GM18858 (cell line): ENCODE results near the gene PKD1L1.

Experiments used
- ATAC-seq: cut with Tn5 transposase; IDR thresholded peaks from one replicate; pipeline ENCODE4 v1.9.1; 2021; ENCODE audit not compliant: unreplicated experiment

The PKD1L1 gene

GRCh38 chr7:47878662-47879061, 69.6 kb downstream of the PKD1L1 start:
- no peak for ATAC-seq

- ATAC-seq: no peak
These were observed 70.9 kb downstream of the PKD1L1 start for GRCh38 chr7:47877336-47877735.

- no peak for ATAC-seq
These were observed 72.1 kb downstream of the PKD1L1 start for GRCh38 chr7:47875998-47876744.

GRCh38 chr7:47875406-47875805, 72.9 kb downstream of the PKD1L1 start:
- ATAC-seq: no peak

DNA sequence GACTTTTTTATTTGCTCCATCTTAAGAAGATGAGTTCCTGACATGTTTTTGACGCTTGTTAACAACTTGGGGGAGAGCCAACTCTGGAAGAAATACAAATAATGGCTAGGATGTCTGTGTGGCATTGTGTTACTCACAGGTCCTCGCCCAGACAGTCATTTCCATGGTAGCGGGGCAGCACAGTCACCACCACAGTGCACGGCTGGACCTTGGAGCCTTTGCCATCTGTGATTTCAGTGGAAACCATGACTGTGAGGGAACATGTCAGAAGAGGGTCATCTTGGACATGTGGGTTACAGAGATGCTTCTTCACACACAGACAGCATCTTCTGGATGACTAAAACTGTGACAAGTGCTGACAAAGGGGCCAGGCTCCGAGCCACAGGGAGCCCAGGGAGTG, 74.5 kb downstream of the PKD1L1 start:
- no peak for ATAC-seq

GRCh38 chr7:47867286-47867685, 81.0 kb downstream of the PKD1L1 start:
- ATAC-seq: no peak

DNA sequence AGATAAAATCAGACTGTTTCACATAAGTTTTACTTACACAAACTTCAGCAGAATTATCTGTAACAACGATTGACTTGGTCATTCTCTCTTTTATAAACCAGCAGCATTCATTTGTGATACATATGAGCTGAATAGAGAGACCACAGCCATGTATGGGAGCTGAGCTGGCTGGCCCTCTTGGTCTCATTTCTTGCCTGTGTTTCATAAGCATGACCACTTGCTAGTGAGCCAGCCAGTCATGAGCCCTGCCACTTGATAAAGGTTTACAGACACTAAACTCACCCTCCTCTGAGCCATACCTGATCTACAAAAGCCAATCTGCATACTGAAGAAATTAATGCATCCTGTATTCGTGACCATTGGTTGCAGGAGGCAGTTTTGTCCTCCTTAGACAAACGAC, 82.1 kb downstream of the PKD1L1 start:
- ATAC-seq: no peak

DNA sequence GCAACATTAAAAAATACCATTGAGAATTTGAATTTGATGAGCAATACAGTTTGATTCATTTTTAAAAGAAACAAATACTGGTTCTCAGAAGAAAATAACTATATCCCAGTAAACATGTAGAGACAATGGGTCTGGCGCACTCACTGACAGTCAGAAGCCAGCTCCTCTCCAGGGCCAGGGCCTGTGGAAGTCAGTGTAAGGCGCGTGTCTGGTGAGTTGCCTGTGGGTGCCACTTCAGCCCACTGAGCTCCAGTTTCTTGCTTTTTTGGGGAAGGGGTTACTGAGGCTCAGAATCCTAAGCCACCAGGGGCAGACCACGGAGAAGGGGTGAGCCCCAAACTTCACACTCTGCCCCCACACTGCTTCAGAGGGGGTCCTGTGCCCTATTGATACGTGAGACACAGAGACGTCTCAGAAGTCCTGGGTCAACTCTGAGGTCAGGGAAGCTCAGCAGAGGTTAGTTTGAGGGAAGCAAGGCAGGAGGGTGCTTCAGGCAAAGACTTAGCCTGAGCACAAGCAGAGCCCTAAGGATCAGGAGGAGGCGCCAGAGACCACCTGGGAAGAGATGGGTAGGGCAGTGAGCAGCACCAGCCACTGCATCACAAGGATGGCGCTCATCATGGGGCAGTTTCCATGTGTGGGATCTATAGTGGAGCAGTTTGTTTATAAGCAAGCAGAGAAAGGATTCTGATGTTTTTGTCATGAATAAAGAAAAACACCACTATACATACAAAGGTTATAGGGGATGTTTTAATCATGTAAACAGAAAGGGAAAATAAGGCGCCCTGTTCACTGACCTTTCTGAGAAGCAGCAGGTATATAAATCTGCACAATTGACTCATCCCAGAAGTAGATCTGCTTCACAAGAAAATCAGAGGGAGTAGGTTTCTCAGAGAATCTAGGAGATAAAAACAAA, 95.7 kb downstream of the PKD1L1 start:
- no peak for ATAC-seq

- no peak for ATAC-seq
These were observed 101.1 kb downstream of the PKD1L1 start for GRCh38 chr7:47847207-47847606.

- ATAC-seq: no peak
These were observed 102.0 kb downstream of the PKD1L1 start for GRCh38 chr7:47846138-47846836.

GRCh38 chr7:47844311-47844710, 104.0 kb downstream of the PKD1L1 start:
- no peak for ATAC-seq

- no peak for ATAC-seq
These were observed 105.0 kb downstream of the PKD1L1 start for GRCh38 chr7:47843291-47843690.

DNA sequence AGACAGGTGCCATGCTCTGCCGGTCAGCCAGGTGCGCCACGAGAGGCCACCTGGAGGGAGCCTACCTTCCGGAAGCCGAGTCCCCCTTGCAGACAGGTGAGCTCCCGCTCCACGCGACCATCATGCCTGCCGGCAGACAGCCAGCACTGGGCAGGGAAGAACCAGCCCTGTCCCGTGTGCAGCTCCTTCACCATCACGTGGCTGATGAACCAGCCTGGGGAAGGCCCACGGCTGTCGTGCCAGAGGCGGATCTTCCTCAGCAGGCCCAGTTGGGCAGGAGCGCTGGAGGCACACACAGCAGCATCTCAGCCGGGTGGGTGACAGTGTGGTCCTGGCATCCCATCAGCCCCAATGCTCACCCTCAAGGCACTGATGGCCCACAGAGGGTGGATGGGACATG, 108.9 kb downstream of the PKD1L1 start:
- ATAC-seq: no peak

- ATAC-seq: no peak
These were observed 110.4 kb downstream of the PKD1L1 start for GRCh38 chr7:47837826-47838225.

GRCh38 chr7:47836503-47837202, 111.6 kb downstream of the PKD1L1 start:
- ATAC-seq: no peak

DNA sequence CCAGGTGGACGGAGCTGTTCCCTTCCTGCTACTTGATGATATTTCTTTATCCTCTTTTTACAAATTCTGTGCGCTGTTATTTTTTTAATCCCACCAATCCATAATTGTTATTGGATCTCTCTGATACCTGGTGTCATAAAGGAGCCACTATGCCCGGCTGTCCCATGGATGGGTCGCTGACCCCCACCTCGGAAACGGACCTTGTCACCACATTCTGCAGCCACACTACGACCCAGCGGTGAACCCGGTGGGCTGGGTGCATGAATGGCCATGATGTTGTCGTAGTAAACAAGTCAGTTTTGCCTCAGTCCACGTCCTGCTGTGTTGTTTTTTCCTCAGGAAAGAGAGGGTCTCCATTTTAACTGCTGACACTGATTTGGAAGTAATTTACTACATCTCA, 112.2 kb downstream of the PKD1L1 start:
- ATAC-seq: no peak

DNA sequence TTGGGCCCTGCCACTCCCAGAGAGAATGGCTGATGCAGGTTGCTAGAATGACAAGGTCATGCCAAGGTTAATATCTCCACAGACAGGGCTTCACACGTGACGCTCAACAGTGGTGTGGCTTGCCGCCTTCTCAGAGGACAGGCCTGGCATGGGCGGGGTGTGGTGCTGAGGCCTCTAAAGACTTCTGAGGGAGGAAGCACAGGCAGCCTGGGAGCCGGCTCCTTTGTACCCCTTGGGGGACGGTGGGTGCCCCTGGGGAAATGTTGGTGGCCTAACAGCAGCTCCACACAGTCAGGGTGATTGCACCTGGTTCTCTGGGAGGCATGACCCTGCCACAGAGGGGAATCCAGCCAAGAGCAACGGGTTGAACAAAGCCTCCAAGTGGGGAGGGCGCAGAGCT, 115.1 kb downstream of the PKD1L1 start:
- ATAC-seq: no peak

- ATAC-seq: no peak
These were observed 116.1 kb downstream of the PKD1L1 start for GRCh38 chr7:47832105-47832715.

GRCh38 chr7:47830015-47830414, 118.3 kb downstream of the PKD1L1 start:
- ATAC-seq: no peak

GRCh38 chr7:47827871-47828270, 120.4 kb downstream of the PKD1L1 start:
- no peak for ATAC-seq

- no peak for ATAC-seq
These were observed 120.9 kb downstream of the PKD1L1 start for GRCh38 chr7:47827351-47827756.
